H1 (cell line): ENCODE measurements around the gene HOXB9. TPM values are rescaled to one million over a fixed set of nuclear protein-coding genes. Genes with fewer than 3 reads are reported as not detected.

Experiments
- CTCF ChIA-PET: fragments of 300-600 bp; sonication (Branson Sonifier 250); formaldehyde crosslinking; loops from one replicate; lab custom pipeline; 2021; ENCODE audit not compliant: partially characterized antibody; lab: Charles Lee
- POLR2A ChIA-PET: fragments of 300-600 bp; sonication (Branson Sonifier 250); formaldehyde crosslinking; loops from one replicate; lab custom pipeline; 2021; ENCODE audit warnings: inconsistent platforms; ENCODE audit not compliant: partially characterized antibody; lab: Charles Lee
- DNase-seq, 2 experiments: peaks; one replicate each; pipeline versions ENCODE4 v3.0.0 to v3.0.0-alpha.2; 2010 to 2022; ENCODE audit warnings: low spot score in 2 of 2, low read depth in 1 of 2, mixed read lengths in 1 of 2
- FAIRE-seq: peaks from 2 replicates; lab custom pipeline; 2011; peaks lifted over from hg19 to GRCh38; lab: Jason Lieb, UNC
- H2AFZ ChIP-seq: 2 replicates; pipeline ENCODE4 v1.8.1; 2012; ENCODE audit warnings: low read length, inconsistent platforms
- H2AK5ac ChIP-seq: 2 replicates; pipeline ENCODE4 v1.6.1; 2013; ENCODE audit warnings: low read depth, low read length
- H2BK120ac ChIP-seq: replicated peaks from 2 replicates; pipeline ENCODE3; 2013; ENCODE audit warnings: low read depth, low read length, inconsistent platforms
- H2BK12ac ChIP-seq: 2 replicates; pipeline ENCODE4 v1.6.1; 2013; ENCODE audit warnings: low read depth, low read length
- H2BK15ac ChIP-seq: 2 replicates; pipeline ENCODE4 v1.6.1; 2013; ENCODE audit warnings: low read length
- H2BK20ac ChIP-seq: 2 replicates; pipeline ENCODE4 v1.6.1; 2013; ENCODE audit warnings: low read length
- H2BK5ac ChIP-seq: 2 replicates; pipeline ENCODE4 v1.6.1; 2013; ENCODE audit warnings: low read depth, low read length
- H3K14ac ChIP-seq: 2 replicates; pipeline ENCODE4 v1.6.1; 2013; ENCODE audit warnings: inconsistent platforms; ENCODE audit not compliant: insufficient read length
- H3K18ac ChIP-seq: 2 replicates; pipeline ENCODE4 v1.6.1; 2013; ENCODE audit warnings: low read length; ENCODE audit errors: extremely low read depth
- H3K23ac ChIP-seq: 2 replicates; pipeline ENCODE4 v1.6.1; 2013; ENCODE audit warnings: inconsistent platforms; ENCODE audit not compliant: insufficient read length
- H3K23me2 ChIP-seq: 2 replicates; pipeline ENCODE4 v1.6.1; 2013; ENCODE audit warnings: low read depth, low read length
- H3K27ac ChIP-seq: 2 replicates; pipeline ENCODE4 v1.6.1; 2011; ENCODE audit warnings: low read depth, low read length, inconsistent platforms
- H3K27me3 ChIP-seq, 4 experiments: replicated peaks in 1 of 4; 1 replicate in 1 of 4; 2 replicates in 3 of 4; pipeline versions ENCODE4 v1.6.1 to v1.8.1; 2011 to 2013; ENCODE audit warnings: low read length in 3 of 4, mild to moderate bottlenecking in 3 of 4, inconsistent platforms in 2 of 4, mixed read lengths in 2 of 4, moderate library complexity in 1 of 4; ENCODE audit not compliant: control insufficient read depth in 3 of 4, insufficient read depth in 3 of 4; ENCODE audit errors: extremely low read depth in 1 of 4
- H3K36me3 ChIP-seq, 4 experiments: 2 replicates each; pipeline versions ENCODE4 v1.6.1 to v1.8.1; 2011 to 2013; ENCODE audit warnings: mild to moderate bottlenecking in 4 of 4, low read length in 3 of 4, moderate library complexity in 2 of 4, control low read depth in 1 of 4, inconsistent platforms in 1 of 4; ENCODE audit not compliant: insufficient read depth in 4 of 4, control insufficient read depth in 2 of 4
- H3K4ac ChIP-seq: replicated peaks from 2 replicates; pipeline ENCODE3; 2013; ENCODE audit warnings: low read length, low read depth, mixed read lengths, inconsistent platforms; ENCODE audit not compliant: insufficient read length
- H3K4me1 ChIP-seq, 4 experiments: replicated peaks in 1 of 4; 1 replicate in 1 of 4; 2 replicates in 3 of 4; pipeline versions ENCODE4 v1.6.1 to v1.8.1; 2011 to 2013; ENCODE audit warnings: low read length in 3 of 4, inconsistent platforms in 2 of 4, mixed read lengths in 1 of 4; ENCODE audit not compliant: insufficient read depth in 4 of 4, control insufficient read depth in 3 of 4
- H3K4me2 ChIP-seq, 2 experiments: 2 replicates each; pipeline versions ENCODE4 v1.6.1 to v1.8.1; 2011 to 2013; ENCODE audit warnings: low read depth in 2 of 2, low read length in 2 of 2, control low read depth in 1 of 2, inconsistent platforms in 1 of 2, mild to moderate bottlenecking in 1 of 2; ENCODE audit not compliant: insufficient read depth in 1 of 2
- H3K4me3 ChIP-seq, 4 experiments: fragments of 200-600, 300-600 bp in 1 of 4; sonication (generic), shearing (Covaris generic), sonication (Bioruptor Twin) in 1 of 4; 2 replicates each; pipeline versions ENCODE4 v1.5.1 to v1.8.1; 2011 to 2016; ENCODE audit warnings: low read length in 4 of 4, low read depth in 3 of 4, control low read depth in 2 of 4, inconsistent platforms in 2 of 4, mild to moderate bottlenecking in 2 of 4, mixed read lengths in 1 of 4, moderate library complexity in 1 of 4; ENCODE audit not compliant: insufficient read depth in 2 of 4; ENCODE audit errors: extremely low read depth in 1 of 4
- H3K56ac ChIP-seq: replicated peaks from 2 replicates; pipeline ENCODE3; 2013; ENCODE audit warnings: low read depth, mild to moderate bottlenecking, mixed read lengths, low read length, inconsistent platforms; ENCODE audit not compliant: insufficient read length
- H3K79me1 ChIP-seq: 2 replicates; pipeline ENCODE4 v1.6.1; 2013; ENCODE audit warnings: low read depth, low read length, control low read depth
- H3K79me2 ChIP-seq, 2 experiments: 2 replicates each; pipeline versions ENCODE4 v1.6.1 to v1.8.1; 2012 to 2013; ENCODE audit warnings: low read length in 2 of 2, mild to moderate bottlenecking in 2 of 2, inconsistent platforms in 1 of 2; ENCODE audit not compliant: insufficient read depth in 2 of 2, control insufficient read depth in 1 of 2
- H3K9ac ChIP-seq, 4 experiments: replicated peaks in 1 of 4; 1 replicate in 1 of 4; 2 replicates in 3 of 4; pipeline versions ENCODE4 v1.6.1 to v1.8.1; 2011 to 2013; ENCODE audit warnings: low read depth in 3 of 4, low read length in 3 of 4, control low read depth in 2 of 4, mild to moderate bottlenecking in 2 of 4, moderate library complexity in 2 of 4, inconsistent platforms in 1 of 4; ENCODE audit errors: extremely low read depth in 1 of 4
- H3K9me3 ChIP-seq, 2 experiments: 2 replicates each; pipeline versions ENCODE4 v1.6.1 to v1.8.1; 2012 to 2013; ENCODE audit warnings: mild to moderate bottlenecking in 2 of 2, moderate library complexity in 2 of 2, control low read depth in 1 of 2, inconsistent platforms in 1 of 2, low read depth in 1 of 2, low read length in 1 of 2, mixed read lengths in 1 of 2; ENCODE audit not compliant: insufficient read depth in 2 of 2
- H4K20me1 ChIP-seq, 2 experiments: replicated peaks in 1 of 2; 2 replicates each; pipeline versions ENCODE3 to v1.8.1; 2011 to 2013; ENCODE audit warnings: inconsistent platforms in 2 of 2, low read length in 2 of 2, mild to moderate bottlenecking in 1 of 2; ENCODE audit not compliant: insufficient read depth in 2 of 2, control insufficient read depth in 1 of 2
- H4K5ac ChIP-seq: 2 replicates; pipeline ENCODE4 v1.6.1; 2013; ENCODE audit warnings: low read length, low read depth, mixed read lengths, inconsistent platforms; ENCODE audit not compliant: insufficient read length
- H4K8ac ChIP-seq: 2 replicates; pipeline ENCODE4 v1.8.0; 2013; ENCODE audit warnings: mild to moderate bottlenecking, moderate library complexity, low read length, inconsistent platforms; ENCODE audit not compliant: insufficient read depth; ENCODE audit errors: extremely low read depth
- H4K91ac ChIP-seq: replicated peaks from 2 replicates; pipeline ENCODE3; 2013; ENCODE audit warnings: low read length, mixed read lengths, inconsistent platforms; ENCODE audit not compliant: insufficient read length
- EZH2 ChIP-seq: fragments of 200-600 bp; sonication (generic); IDR thresholded peaks from 2 replicates; pipeline ENCODE4 v1.7.1; 2012; ENCODE audit warnings: low read depth, mild to moderate bottlenecking, moderate library complexity, low read length, inconsistent platforms; ENCODE audit not compliant: severe bottlenecking
- RNF2 ChIP-seq: fragments of 200-900, 300-1000 bp; sonication (generic); IDR thresholded peaks from 2 replicates; pipeline ENCODE4 v1.7.1; 2016; ENCODE audit warnings: borderline replicate concordance, low read depth, mild to moderate bottlenecking, antibody characterized with exemption, low read length; ENCODE audit not compliant: poor library complexity, severe bottlenecking; ENCODE audit errors: missing control alignments
- SUZ12 ChIP-seq: fragments of 200-600 bp; sonication (generic); IDR thresholded peaks from 2 replicates; pipeline ENCODE4 v1.6.1; 2012; ENCODE audit warnings: mild to moderate bottlenecking, inconsistent platforms, low read length, moderate library complexity, mixed read lengths
- TAF7 ChIP-seq: optimal IDR thresholded peaks from 2 replicates; pipeline ENCODE3; 2011; ENCODE audit warnings: low read depth, mild to moderate bottlenecking, inconsistent platforms, low read length, moderate library complexity, borderline replicate concordance
- WGBS, 2 experiments: shearing (Covaris generic) in 1 of 2; methylation state at CpG; one replicate each; pipeline versions ENCODE4 v1.1.6 to v1.1.7; 2013 to 2015; ENCODE audit warnings: low lambda C conversion rate in 2 of 2, mixed read lengths in 2 of 2, inconsistent platforms in 1 of 2, low coverage in 1 of 2, missing lambda C conversion rate in 1 of 2; ENCODE audit not compliant: insufficient replicate concordance in 2 of 2, insufficient coverage in 1 of 2, insufficient read length in 1 of 2; ENCODE audit errors: extremely low coverage in 1 of 2, missing lambda C conversion rate in 1 of 2; 5-methylcytosine and 5-hydroxymethylcytosine counted together
- polyA plus RNA-seq, 7 experiments: library from polyadenylated mRNA; depleted of rRNA in 3 of 7; stranded (reverse) in 5 of 7; unstranded in 2 of 7; fragments of >200 nt in 5 of 7; fragments of 200-250 nt in 2 of 7; gene quantifications; 1 replicate in 5 of 7; 2 replicates in 1 of 7; 4 replicates in 1 of 7; pipeline versions ENCODE4 v1.2.1 to v1.2.3, GENCODE V29; 2011 to 2013; ENCODE audit warnings: missing spikeins in 2 of 7, mixed read lengths in 2 of 7
- total RNA-seq: library from RNA; stranded (reverse); fragmentation: NEBNext Ultra II Directional; extraction: Animal tissue kit (Norgen Biotek cat#: 25700); gene quantifications from 2 replicates; pipeline ENCODE4 v1.2.1, GENCODE V29; 2021

The HOXB9 gene
- total and polyA plus RNA-seq, 2 of the 8 experiments (the other 6 are each of a cell fraction or from before 2014, with no cell fraction given), result not detected

DNA sequence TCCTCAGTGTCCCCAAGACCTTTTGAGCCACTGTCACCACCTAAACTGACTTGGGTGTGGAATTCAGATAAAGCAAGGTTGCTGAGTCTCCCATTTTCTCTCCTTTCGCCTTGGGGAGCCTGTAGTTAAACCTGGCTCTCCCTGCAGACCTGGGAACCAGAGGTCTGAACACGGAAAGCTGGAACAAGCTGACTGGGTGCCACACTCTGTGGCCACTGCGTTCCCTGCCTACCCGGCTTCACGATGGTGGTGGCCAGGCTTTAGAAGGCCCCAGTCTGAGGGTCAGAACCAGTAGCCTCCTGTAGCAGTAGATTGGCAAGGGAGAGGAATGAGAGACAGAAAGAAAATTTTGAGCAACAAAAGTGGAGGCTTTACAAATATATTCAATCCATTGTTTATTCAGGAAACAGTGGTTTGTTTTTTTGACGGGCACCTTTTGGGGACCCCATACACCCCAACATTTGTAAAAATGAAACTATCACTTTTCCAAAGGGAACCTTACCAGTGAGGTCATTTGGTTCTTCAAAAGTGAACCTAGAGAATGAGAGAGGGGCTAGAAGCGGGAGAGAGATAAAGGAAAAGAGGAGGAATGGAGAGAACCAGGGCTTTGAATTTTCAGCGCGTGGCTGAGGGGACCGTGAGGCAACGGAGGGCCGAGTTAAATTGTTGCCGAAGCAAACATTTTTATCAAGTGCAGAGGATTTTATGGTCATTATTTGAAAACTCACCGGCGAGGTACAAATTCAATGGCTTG lies 9.3 kb downstream of the HOXB9 start:
- no peak overlapping the region for H3K14ac ChIP-seq
- no peak overlapping the region for H4K5ac ChIP-seq
- H2AFZ ChIP-seq, result no peak overlapping the region
- H2AK5ac ChIP-seq, result no peak overlapping the region
- no peak overlapping the region for H3K4me3 ChIP-seq
- no peak overlapping the region for H3K4ac ChIP-seq
- no peak overlapping the region for H3K27ac ChIP-seq
- no peak overlapping the region for H3K18ac ChIP-seq
- H3K4me1 ChIP-seq, result peaks cover 0 to 7% (median 3%) of the 10 kb centered on the region in 4 experiments; a peak in 5 of 7 replicates
- H3K79me1 ChIP-seq, result no peaks in the 10 kb centered on the region
- H3K56ac ChIP-seq, result no peak overlapping the region
- peaks cover 0 to 14% (median 0%) of the 10 kb centered on the region in 4 experiments; a peak in 1 of 8 replicates for H3K36me3 ChIP-seq
- no peak overlapping the region for H2BK5ac ChIP-seq
- peak; percentile 50 for TF ChIP-seq RNF2
- no peak for TF ChIP-seq TAF7
- peak; percentile 57 for TF ChIP-seq EZH2
- peak; percentile 67 for TF ChIP-seq SUZ12
- no peak overlapping the region for H3K4me2 ChIP-seq
- H2BK15ac ChIP-seq, result no peak overlapping the region
- POLR2A ChIA-PET, result no interaction called here
- no peak overlapping the region for H2BK120ac ChIP-seq
- H2BK20ac ChIP-seq, result no peak overlapping the region
- no peaks in the 10 kb centered on the region; a peak in 1 of 4 replicates for H3K9me3 ChIP-seq
- H3K9ac ChIP-seq, result no peak overlapping the region
- FAIRE-seq (no peak), DNase-seq (no peak)
- peaks cover 20 to 41% of the 10 kb centered on the region in 2 experiments for H4K20me1 ChIP-seq
- CTCF ChIA-PET, result interaction anchor here (0.9 to 5.4 kb wide), 20 partner anchors 8 to 484 kb away, joined by 3 to 30 read pairs (median 6); partner anchors contain the start of genes HOXB3, HOXB5 and HOXB9
- H4K8ac ChIP-seq, result no peak overlapping the region
- H3K27me3 ChIP-seq, result peaks cover 97 to 100% (median 99%) of the 10 kb centered on the region in 4 experiments
- H3K23ac ChIP-seq, result no peak overlapping the region
- 19% methylated on average over 15 of the region's 15 CpGs; no CpG with 5 or more reads in 1 of the 2 experiments for WGBS, 2 experiments
- H2BK12ac ChIP-seq, result 0 out of 2 replicates have a peak overlapping the region, but pooled peaks have one; percentile 19
- H3K23me2 ChIP-seq, result no peaks in the 10 kb centered on the region
- no peak overlapping the region for H4K91ac ChIP-seq
- no peaks in the 10 kb centered on the region for H3K79me2 ChIP-seq
